ENCODE data around the gene SAE1.

SAE1 gene

DNA sequence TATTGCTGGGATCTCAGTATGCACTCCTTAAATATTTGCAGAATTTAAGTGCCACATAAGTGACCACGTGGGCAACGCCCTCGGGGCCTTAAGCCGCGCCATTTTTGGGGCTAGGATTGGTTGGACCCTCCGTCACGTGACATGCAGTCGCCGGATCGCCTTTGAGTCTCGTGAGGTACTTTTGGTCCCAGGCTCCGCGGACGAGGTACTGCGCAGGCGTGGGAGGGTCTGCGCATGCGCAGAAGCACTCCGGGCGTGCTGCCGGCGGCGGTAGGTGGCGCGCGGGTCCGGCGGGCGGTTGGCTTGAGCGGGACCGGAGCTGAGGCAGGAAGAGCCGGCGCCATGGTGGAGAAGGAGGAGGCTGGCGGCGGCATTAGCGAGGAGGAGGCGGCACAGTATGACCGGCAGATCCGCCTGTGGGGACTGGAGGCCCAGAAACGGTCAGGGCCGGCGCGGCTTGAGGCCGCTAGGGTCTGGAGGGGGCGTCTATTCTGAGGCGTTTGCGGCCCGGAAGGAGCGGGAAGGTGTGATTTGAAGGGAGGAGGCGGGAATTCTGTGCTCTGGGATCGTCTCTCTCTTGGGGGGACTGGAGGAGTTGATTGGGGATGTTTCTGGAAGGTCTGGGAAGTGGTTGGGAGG lies at the start of gene SAE1:
Gene SAE1, plus strand, starts transcription at position 247 of the 639 bp plus-strand sequence. Its CDS starts 96 bp downstream, at position 343.
- DNase-seq (ENCODE audit: low spot score in 2 of 2): peak; percentile 98 to 99
- Histone ChIP-seq H3K9me3 (peaks cover 7% of the 10 kb centered on the region), H3K36me3 (replicated peaks) (peaks cover 30% of the 10 kb centered on the region), H3K27me3 (ENCODE audit: low read depth) (no peaks in the 10 kb centered on the region), H3K4me3 (peak within 1 kb of the TSS; percentile 95), H3K4me1 (peaks cover 28% of the 10 kb centered on the region)
- in situ Hi-C loops (cut with MboI; ENCODE audit: low sequenced_read_pairs): no loop called here

DNA sequence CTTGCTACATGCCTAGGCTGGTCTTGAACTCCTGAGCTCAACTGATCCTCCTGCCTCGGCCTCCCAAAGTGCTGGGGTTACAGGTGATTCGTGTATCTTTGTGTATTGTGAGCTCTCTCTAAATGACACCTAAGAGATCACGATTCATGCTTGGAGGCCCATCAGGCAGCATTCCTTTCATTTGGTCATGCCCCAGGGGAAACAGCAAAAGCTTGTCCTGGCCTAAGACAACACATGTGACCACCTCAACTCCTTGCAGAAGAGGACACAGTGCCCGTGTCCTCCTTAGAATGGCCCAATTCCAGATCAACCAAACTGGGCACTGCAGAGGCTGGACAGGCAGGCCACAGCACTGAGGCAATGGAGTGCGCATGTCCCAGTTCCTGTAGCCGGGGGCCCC lies 49.5 kb upstream of the SAE1 start:
- in situ Hi-C loops (cut with MboI; ENCODE audit: low sequenced_read_pairs): no loop called here
- Histone ChIP-seq H3K36me3 (replicated peaks) (peaks cover 37% of the 10 kb centered on the region), H3K4me3 (no peak overlapping the region), H3K27me3 (ENCODE audit: low read depth) (no peaks in the 10 kb centered on the region), H3K4me1 (no peaks in the 10 kb centered on the region), H3K9me3 (no peaks in the 10 kb centered on the region)
- no peak for DNase-seq (ENCODE audit: low spot score in 2 of 2)

- H3K36me3 ChIP-seq (replicated peaks): peaks cover 39% of the 10 kb centered on the region
- in situ Hi-C loops (cut with MboI; ENCODE audit: low sequenced_read_pairs): no loop called here
Observed at GRCh38 chr19:47082493-47082892, 48.1 kb upstream of the SAE1 start.

GRCh38 chr19:47084879-47085439 lies 45.7 kb upstream of the SAE1 start:
- in situ Hi-C loops (cut with MboI; ENCODE audit: low sequenced_read_pairs): no loop called here
- H3K36me3 ChIP-seq (replicated peaks): peaks cover 42% of the 10 kb centered on the region

More at GRCh38 chr19:47082493-47082892, 48.1 kb upstream of the SAE1 start:
- no peak overlapping the region for H3K4me3 ChIP-seq
- H3K27me3 ChIP-seq (ENCODE audit: low read depth): no peaks in the 10 kb centered on the region
- H3K4me1 ChIP-seq: no peaks in the 10 kb centered on the region
- no peak for DNase-seq (ENCODE audit: low spot score in 2 of 2)
- no peaks in the 10 kb centered on the region for H3K9me3 ChIP-seq

GRCh38 chr19:47086280-47086679 lies 44.4 kb upstream of the SAE1 start:
- no peak for DNase-seq (ENCODE audit: low spot score in 2 of 2)
- H3K9me3 ChIP-seq: no peaks in the 10 kb centered on the region
- in situ Hi-C loops (cut with MboI; ENCODE audit: low sequenced_read_pairs): no loop called here
- H3K4me1 ChIP-seq: no peaks in the 10 kb centered on the region
- H3K27me3 ChIP-seq (ENCODE audit: low read depth): no peaks in the 10 kb centered on the region
- no peak overlapping the region for H3K4me3 ChIP-seq
- peaks cover 37% of the 10 kb centered on the region for H3K36me3 ChIP-seq (replicated peaks)

More at GRCh38 chr19:47084879-47085439, 45.7 kb upstream of the SAE1 start:
- no peak for DNase-seq (ENCODE audit: low spot score in 2 of 2)
- H3K9me3 ChIP-seq: no peaks in the 10 kb centered on the region
- no peak overlapping the region for H3K4me3 ChIP-seq
- no peaks in the 10 kb centered on the region for H3K4me1 ChIP-seq
- no peaks in the 10 kb centered on the region for H3K27me3 ChIP-seq (ENCODE audit: low read depth)

DNA sequence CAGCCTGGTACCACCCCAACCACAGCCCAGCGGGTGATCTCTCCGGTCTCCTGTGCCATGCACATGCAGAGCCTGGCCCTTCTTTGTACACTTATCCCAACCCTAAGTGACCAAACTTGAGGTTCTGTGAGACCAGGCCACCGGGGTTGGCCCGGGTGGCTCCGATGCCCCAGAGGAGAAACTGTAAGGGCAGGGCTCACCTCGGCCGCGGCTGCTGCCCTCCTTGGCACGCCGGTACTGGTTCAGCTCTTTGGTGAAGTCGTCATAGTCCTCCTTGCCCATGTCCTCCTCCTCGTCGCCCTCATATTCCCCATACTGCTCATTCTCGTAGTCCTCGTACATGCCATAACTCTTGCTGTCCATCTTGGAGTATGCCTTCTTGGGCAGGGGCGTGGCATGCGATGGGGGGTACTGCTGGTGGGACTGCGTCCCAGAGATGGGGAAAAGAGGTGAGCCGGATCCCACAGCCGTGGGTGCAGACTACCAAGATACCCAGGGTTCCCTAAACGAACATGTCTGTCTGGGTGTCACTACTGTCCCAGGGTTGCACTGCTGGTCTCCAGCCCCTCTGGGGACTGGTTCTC lies 40.8 kb upstream of the SAE1 start:
- Histone ChIP-seq H3K36me3 (replicated peaks) (peaks cover 19% of the 10 kb centered on the region), H3K27me3 (ENCODE audit: low read depth) (no peaks in the 10 kb centered on the region), H3K4me3 (no peak overlapping the region), H3K9me3 (no peaks in the 10 kb centered on the region), H3K4me1 (no peaks in the 10 kb centered on the region)
- in situ Hi-C loops (cut with MboI; ENCODE audit: low sequenced_read_pairs): no loop called here
- no peak for DNase-seq (ENCODE audit: low spot score in 2 of 2)

DNA sequence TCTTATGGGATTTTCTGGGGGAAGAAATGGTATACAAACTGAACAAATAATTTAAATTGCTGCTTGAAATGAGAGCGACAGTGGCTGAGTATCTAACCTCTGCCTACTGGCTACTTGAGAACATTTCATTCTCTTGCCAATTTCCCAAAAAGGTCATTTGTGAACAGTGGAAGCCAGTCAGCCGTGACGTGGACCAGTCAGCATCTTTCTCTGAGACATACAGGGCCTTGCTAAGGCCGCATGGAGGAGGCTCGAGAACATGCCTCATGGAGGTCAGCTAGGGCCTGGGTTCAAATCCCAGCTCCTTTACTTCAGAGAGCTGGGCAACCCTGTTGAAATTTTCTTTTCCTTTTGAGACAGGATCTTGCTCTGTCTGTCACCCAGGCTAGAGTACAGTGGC lies 37.4 kb upstream of the SAE1 start:
- H3K36me3 ChIP-seq (replicated peaks): peaks cover 15% of the 10 kb centered on the region
- DNase-seq (ENCODE audit: low spot score in 2 of 2): no peak
- H3K4me3 ChIP-seq: no peak overlapping the region
- in situ Hi-C loops (cut with MboI; ENCODE audit: low sequenced_read_pairs): no loop called here
- no peaks in the 10 kb centered on the region for H3K27me3 ChIP-seq (ENCODE audit: low read depth)
- H3K9me3 ChIP-seq: no peaks in the 10 kb centered on the region
- H3K4me1 ChIP-seq: no peaks in the 10 kb centered on the region

DNA sequence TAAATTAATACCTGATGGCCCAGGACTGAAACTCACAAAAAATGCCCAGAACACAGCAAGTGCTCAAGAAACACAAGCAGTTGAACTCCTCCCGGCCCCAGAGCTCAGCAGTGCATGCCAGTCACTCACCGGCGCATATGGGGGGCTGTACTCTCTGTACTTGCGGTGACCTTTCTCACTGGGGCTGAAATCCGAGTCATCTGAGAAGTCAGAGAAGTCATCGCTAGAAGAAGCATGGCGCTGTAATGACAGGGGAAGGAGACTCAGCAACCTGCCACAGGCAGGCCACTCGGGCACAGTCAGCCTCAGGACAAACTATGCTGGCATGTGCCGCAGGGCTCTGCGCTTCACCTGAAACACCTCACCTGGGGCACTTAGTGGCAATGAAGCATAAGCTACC lies 36.8 kb upstream of the SAE1 start:
- no peaks in the 10 kb centered on the region; the same call in 1 of the 2 replicates for H3K4me1 ChIP-seq
- in situ Hi-C loops (cut with MboI; ENCODE audit: low sequenced_read_pairs): no loop called here
- no peak for DNase-seq (ENCODE audit: low spot score in 2 of 2)
- H3K36me3 ChIP-seq (replicated peaks): peaks cover 15% of the 10 kb centered on the region
- H3K4me3 ChIP-seq: no peak overlapping the region
- no peaks in the 10 kb centered on the region for H3K27me3 ChIP-seq (ENCODE audit: low read depth)
- no peaks in the 10 kb centered on the region for H3K9me3 ChIP-seq

- peaks cover 8% of the 10 kb centered on the region for H3K36me3 ChIP-seq (replicated peaks)
- no peak for DNase-seq (ENCODE audit: low spot score in 2 of 2)
- H3K4me3 ChIP-seq: no peak overlapping the region
- H3K4me1 ChIP-seq: no peaks in the 10 kb centered on the region; the same call in 1 of the 2 replicates
- H3K9me3 ChIP-seq: no peaks in the 10 kb centered on the region
- in situ Hi-C loops (cut with MboI; ENCODE audit: low sequenced_read_pairs): no loop called here
- no peaks in the 10 kb centered on the region for H3K27me3 ChIP-seq (ENCODE audit: low read depth)
Observed at GRCh38 chr19:47094557-47095475, 35.8 kb upstream of the SAE1 start.

DNA sequence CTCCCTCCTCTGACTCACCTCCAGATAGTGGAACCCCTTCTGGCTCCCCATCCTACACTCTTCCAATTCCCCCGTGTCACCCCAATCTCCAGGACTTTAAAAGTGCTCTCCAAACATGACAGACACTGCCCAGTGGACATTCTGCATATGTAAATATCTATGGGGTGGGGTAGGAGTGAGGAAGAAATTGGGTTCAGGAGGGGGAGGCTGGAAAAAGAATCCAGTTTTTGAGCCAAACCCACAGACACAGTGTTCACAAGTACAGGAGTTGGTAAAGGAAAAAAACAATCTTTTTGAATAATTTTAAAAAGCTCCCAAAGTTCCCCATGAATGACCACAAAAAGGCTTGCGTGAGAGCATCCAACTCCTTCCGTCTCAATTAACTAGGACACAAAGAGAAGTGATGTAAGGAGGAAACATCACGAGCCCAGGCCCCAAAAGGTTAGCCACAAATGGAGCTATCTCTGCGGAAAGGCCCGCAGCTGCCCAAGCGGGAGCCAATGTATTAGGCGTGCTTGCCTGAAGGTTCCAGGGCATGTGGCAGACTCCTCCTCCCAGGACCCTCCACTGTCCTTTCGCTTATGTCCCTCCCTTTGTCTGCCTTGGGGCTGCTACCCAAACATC lies 35.0 kb upstream of the SAE1 start:
- peaks cover 8% of the 10 kb centered on the region for H3K36me3 ChIP-seq (replicated peaks)
- no peaks in the 10 kb centered on the region; the same call in 1 of the 2 replicates for H3K4me1 ChIP-seq

DNA sequence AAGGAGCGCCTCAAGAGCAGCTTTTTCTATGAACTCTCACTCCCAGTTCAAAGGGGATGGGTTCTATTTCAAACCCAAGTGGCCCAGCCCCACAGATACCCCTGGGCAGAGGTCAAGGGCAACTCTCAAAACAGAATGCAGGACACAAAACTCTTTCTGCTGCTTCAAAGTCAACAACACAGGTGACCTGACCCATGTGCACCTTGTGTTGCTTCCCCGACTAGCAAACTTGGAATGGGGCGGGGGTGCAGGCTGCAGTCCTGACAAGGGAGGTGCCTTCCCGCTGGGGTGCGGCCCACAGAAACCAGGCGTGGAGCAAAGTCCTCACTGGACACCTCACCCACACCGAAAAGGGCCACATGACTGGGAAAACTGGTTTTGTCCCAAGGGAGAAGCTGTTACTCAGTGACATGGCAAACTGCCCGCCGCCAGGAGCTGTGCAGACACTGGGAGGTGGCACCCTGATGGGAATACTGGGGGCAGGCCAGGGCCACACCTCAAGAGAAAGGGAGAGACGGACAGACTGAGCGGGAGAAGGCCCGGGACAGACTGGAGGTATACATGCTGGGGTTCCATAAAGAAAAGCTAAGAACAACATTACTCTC lies 34.4 kb upstream of the SAE1 start:
- Histone ChIP-seq H3K4me3 (no peak overlapping the region), H3K4me1 (no peaks in the 10 kb centered on the region; the same call in 1 of the 2 replicates), H3K27me3 (ENCODE audit: low read depth) (no peaks in the 10 kb centered on the region), H3K36me3 (replicated peaks) (peaks cover 8% of the 10 kb centered on the region), H3K9me3 (no peaks in the 10 kb centered on the region)
- DNase-seq (ENCODE audit: low spot score in 2 of 2): no peak
- in situ Hi-C loops (cut with MboI; ENCODE audit: low sequenced_read_pairs): no loop called here

More for the DNA sequence above, 35.0 kb upstream of the SAE1 start:
- Histone ChIP-seq H3K9me3 (no peaks in the 10 kb centered on the region), H3K4me3 (no peak overlapping the region), H3K27me3 (ENCODE audit: low read depth) (no peaks in the 10 kb centered on the region)
- no peak for DNase-seq (ENCODE audit: low spot score in 2 of 2)
- in situ Hi-C loops (cut with MboI; ENCODE audit: low sequenced_read_pairs): no loop called here

GRCh38 chr19:47096721-47097120 lies 33.9 kb upstream of the SAE1 start:
- H3K27me3 ChIP-seq (ENCODE audit: low read depth): no peaks in the 10 kb centered on the region
- no peak for DNase-seq (ENCODE audit: low spot score in 2 of 2)
- no peaks in the 10 kb centered on the region; the same call in 1 of the 2 replicates for H3K4me1 ChIP-seq
- H3K36me3 ChIP-seq (replicated peaks): peaks cover 8% of the 10 kb centered on the region
- H3K9me3 ChIP-seq: no peaks in the 10 kb centered on the region
- in situ Hi-C loops (cut with MboI; ENCODE audit: low sequenced_read_pairs): no loop called here
- H3K4me3 ChIP-seq: no peak overlapping the region

Measured in HAP-1 (cell line).